Temporal lobe (tissue), 2 donors: ENCODE data around the gene VPS52. TPM values are rescaled to one million over a fixed set of nuclear protein-coding genes. Genes with fewer than 3 reads are reported as not detected.

Experiments used
- small RNA-seq: library from RNA; depleted of rRNA; stranded (forward); fragments of <200 nt; gene quantifications from one replicate; pipeline ENCODE3, GENCODE V24; 2014; ENCODE audit warnings: low replicate concordance
- total RNA-seq: library from RNA; depleted of rRNA; stranded (reverse); fragments of >200 nt; gene quantifications from one replicate; pipeline ENCODE4 v1.2.3, GENCODE V29; 2014

VPS52 gene
- total RNA-seq, 1 donor from 2014 or later = 26.3 TPM

Small RNA genes lying within 50 kb of the gene (small RNA-seq; reads per million reads assigned to genes)
- gene MIR219A1 = 2.5 reads per million, percentile 88 among the genes with 10 or more reads in this experiment

Other genes with a start within 250 kb of the VPS52 start
- gene HLA-DPA1, start 198.2 kb downstream of the VPS52 start, total RNA-seq = 0.49 TPM
- gene HLA-DPB1, start 195.9 kb downstream of the VPS52 start, total RNA-seq = 1.2 TPM
- gene COL11A2, start 79.4 kb downstream of the VPS52 start, total RNA-seq = 1.2 TPM
- 20.7 TPM for gene RXRB, start 71.2 kb downstream of the VPS52 start, total RNA-seq
- gene SLC39A7, start 71.0 kb downstream of the VPS52 start, total RNA-seq = 38.4 TPM
- gene HSD17B8, start 67.2 kb downstream of the VPS52 start, total RNA-seq = 1.5 TPM
- 16.7 TPM for gene RING1, start 63.4 kb downstream of the VPS52 start, total RNA-seq
- 2,398 TPM for gene RPS18, start 199 bp upstream of the VPS52 start, total RNA-seq
- 4.2 TPM for gene B3GALT4, start 5.2 kb upstream of the VPS52 start, total RNA-seq
- 32.7 TPM for gene WDR46, start 17.4 kb upstream of the VPS52 start, total RNA-seq
- gene PFDN6, start 17.7 kb upstream of the VPS52 start, total RNA-seq = 14.3 TPM
- gene RGL2, start 27.1 kb upstream of the VPS52 start, total RNA-seq = 19.2 TPM
- gene TAPBP, start 42.2 kb upstream of the VPS52 start, total RNA-seq = 17.5 TPM
- gene ZBTB22, start 45.9 kb upstream of the VPS52 start, total RNA-seq = 20.7 TPM
- gene DAXX, start 51.1 kb upstream of the VPS52 start, total RNA-seq = 13.3 TPM
- gene KIFC1, start 119.9 kb upstream of the VPS52 start, total RNA-seq = 1.7 TPM
- gene PHF1, start 139.1 kb upstream of the VPS52 start, total RNA-seq = 17.7 TPM
- gene CUTA, start 146.2 kb upstream of the VPS52 start, total RNA-seq = 64.9 TPM
- gene SYNGAP1, start 148.2 kb upstream of the VPS52 start, total RNA-seq = 36.4 TPM
- gene ZBTB9, start 182.7 kb upstream of the VPS52 start, total RNA-seq = 5.9 TPM